Neural cell (in vitro differentiated cells): ENCODE measurements around the gene SPEM1.
"Not testable (repeated sequence)": the region's sequence is repeated elsewhere in the genome, so short reads cannot be mapped to it uniquely, and the experiment has no call there.

Experiments
- CTCF ChIP-seq: fragments of 450-650 bp; IDR thresholded peaks from 2 replicates; pipeline ENCODE4 v1.5.1; 2014; ENCODE audit warnings: antibody characterized with exemption, mild to moderate bottlenecking, moderate library complexity; ENCODE audit not compliant: poor library complexity, severe bottlenecking
- EP300 ChIP-seq: fragments of 450-650 bp; conservative IDR thresholded peaks from 2 replicates; pipeline ENCODE4 v1.6.1; 2014; ENCODE audit warnings: antibody characterized with exemption, mild to moderate bottlenecking, moderate library complexity; ENCODE audit not compliant: poor library complexity, severe bottlenecking
- EZH2 ChIP-seq: fragments of 200-600, 300-800 bp; shearing (Covaris generic), sonication (generic); IDR thresholded peaks from 2 replicates; pipeline ENCODE4 v1.6.1; 2014; ENCODE audit warnings: antibody characterized with exemption, low read length, borderline replicate concordance, mild to moderate bottlenecking; ENCODE audit not compliant: insufficient read depth, poor library complexity, severe bottlenecking
- MXI1 ChIP-seq: fragments of 450-650 bp; conservative IDR thresholded peaks from 2 replicates; pipeline ENCODE4 v1.6.1; 2014; ENCODE audit warnings: antibody characterized with exemption, mild to moderate bottlenecking; ENCODE audit not compliant: poor library complexity, severe bottlenecking
- POLR2AphosphoS5 ChIP-seq: IDR thresholded peaks from 2 replicates; pipeline ENCODE4 v1.6.1; 2012
- SMC3 ChIP-seq: fragments of 450-650 bp; conservative IDR thresholded peaks from 2 replicates; pipeline ENCODE4 v1.6.1; 2014; ENCODE audit warnings: antibody characterized with exemption, mild to moderate bottlenecking, moderate library complexity; ENCODE audit not compliant: poor library complexity
- TAF1 ChIP-seq: IDR thresholded peaks from 2 replicates; pipeline ENCODE4 v1.6.1; 2012; ENCODE audit warnings: low read depth

- TF ChIP-seq POLR2AphosphoS5, CTCF, TAF1, MXI1, SMC3, EP300, EZH2: not testable (repeated sequence)
Observed at GRCh38 chr17:7470457-7470973, 50.4 kb downstream of the SPEM1 start.
